Measurements from ENCODE around the gene HSD11B2.

The HSD11B2 gene

DNA sequence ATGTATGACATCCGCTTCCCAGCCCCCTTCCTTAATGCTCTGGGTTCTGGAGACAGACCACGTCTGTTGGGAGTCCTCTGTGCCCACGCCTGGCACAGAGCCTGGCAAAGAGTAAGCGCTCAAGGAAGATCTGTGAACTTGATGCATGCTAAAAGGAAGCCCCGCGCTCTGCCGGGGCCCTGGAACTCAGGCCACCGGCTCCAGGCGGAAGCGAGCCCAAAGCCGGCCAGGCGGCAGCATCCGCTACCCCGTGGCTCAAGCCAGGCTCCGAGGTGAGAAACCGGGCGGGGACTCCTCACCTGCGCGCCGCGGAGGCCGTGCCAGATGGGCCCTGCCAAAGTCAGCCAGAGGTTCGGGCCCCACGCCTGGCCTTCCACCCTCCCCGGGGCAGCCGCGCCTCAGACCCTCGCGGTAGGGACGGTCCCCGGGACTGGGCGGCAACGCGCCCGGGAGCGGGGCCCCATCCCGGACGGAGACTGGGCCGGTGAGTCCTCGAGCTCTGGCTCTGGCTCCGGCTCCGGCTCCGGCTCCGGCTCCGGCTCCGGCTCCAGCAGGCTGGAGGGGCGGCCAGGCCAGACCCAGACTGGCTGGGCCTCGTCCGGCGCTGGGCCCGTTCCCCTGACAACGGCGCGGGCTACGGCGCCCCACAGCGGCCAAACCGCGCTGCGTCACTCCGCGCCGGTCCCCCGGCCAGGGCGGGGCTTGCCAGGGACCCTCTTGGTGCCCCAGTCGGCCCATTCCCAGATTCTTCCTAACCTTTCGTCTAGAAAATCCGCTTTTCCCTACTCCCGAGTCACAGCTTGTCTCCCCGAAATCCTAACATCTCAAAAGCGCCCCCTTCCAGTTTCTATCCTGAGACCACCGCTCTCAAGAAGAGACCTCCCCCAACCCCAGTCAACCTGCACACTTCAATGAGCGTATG, 14.8 kb upstream of the HSD11B2 start, which contains the start of gene ZDHHC1 (continued):
- TF ChIP-seq ZNF132 (tag by site-specific recombination; IDR thresholded peaks at IDR 0.05; ENCODE audit: borderline replicate concordance) (no peak), KLF9 (tag by site-specific recombination; IDR thresholded peaks at IDR 0.05; ENCODE audit: low read depth) (peak; percentile 50), WT1 (tag by site-specific recombination; IDR thresholded peaks at IDR 0.05) (no peak), KLF1 (tag by site-specific recombination; IDR thresholded peaks at IDR 0.05) (peak; percentile 17), ZNF660 (tag by site-specific recombination; IDR thresholded peaks at IDR 0.05) (peak; percentile 85), ZNF514 (tag by site-specific recombination; IDR thresholded peaks at IDR 0.05) (no peak), KLF10 (tag by site-specific recombination; IDR thresholded peaks at IDR 0.05) (no peak), ZNF10 (tag by site-specific recombination; IDR thresholded peaks at IDR 0.05) (peak; percentile 27; the same call in 1 of the 2 replicates), ZNF140 (tag by site-specific recombination; IDR thresholded peaks at IDR 0.05) (no peak), KLF16 (tag by site-specific recombination; IDR thresholded peaks at IDR 0.05) (0 out of 2 replicates have a peak, but pooled peaks have one; percentile 65), ZSCAN30 (tag by site-specific recombination; IDR thresholded peaks at IDR 0.05) (peak; percentile 93), ZBTB8A (tag by site-specific recombination; IDR thresholded peaks at IDR 0.05) (peak; percentile 47; the same call in 1 of the 2 replicates), ZNF121 (tag by site-specific recombination; IDR thresholded peaks at IDR 0.05) (0 out of 2 replicates have a peak, but pooled peaks have one; percentile 29), ZNF561 (tag by site-specific recombination; IDR thresholded peaks at IDR 0.05; ENCODE audit: borderline replicate concordance) (0 out of 2 replicates have a peak, but pooled peaks have one; percentile 83), GLIS1 (tag by site-specific recombination; IDR thresholded peaks at IDR 0.05) (0 out of 2 replicates have a peak, but pooled peaks have one; percentile 9), SP3 (tag by site-specific recombination; IDR thresholded peaks at IDR 0.05) (0 out of 2 replicates have a peak, but pooled peaks have one; percentile 8), ZBTB7A (tag by site-specific recombination; IDR thresholded peaks at IDR 0.05; ENCODE audit: low read depth) (no peak; the same call in 1 of the 2 replicates), ZNF473 (tag by site-specific recombination; IDR thresholded peaks at IDR 0.05) (no peak)
- TF ChIP-seq, protein P1, sequence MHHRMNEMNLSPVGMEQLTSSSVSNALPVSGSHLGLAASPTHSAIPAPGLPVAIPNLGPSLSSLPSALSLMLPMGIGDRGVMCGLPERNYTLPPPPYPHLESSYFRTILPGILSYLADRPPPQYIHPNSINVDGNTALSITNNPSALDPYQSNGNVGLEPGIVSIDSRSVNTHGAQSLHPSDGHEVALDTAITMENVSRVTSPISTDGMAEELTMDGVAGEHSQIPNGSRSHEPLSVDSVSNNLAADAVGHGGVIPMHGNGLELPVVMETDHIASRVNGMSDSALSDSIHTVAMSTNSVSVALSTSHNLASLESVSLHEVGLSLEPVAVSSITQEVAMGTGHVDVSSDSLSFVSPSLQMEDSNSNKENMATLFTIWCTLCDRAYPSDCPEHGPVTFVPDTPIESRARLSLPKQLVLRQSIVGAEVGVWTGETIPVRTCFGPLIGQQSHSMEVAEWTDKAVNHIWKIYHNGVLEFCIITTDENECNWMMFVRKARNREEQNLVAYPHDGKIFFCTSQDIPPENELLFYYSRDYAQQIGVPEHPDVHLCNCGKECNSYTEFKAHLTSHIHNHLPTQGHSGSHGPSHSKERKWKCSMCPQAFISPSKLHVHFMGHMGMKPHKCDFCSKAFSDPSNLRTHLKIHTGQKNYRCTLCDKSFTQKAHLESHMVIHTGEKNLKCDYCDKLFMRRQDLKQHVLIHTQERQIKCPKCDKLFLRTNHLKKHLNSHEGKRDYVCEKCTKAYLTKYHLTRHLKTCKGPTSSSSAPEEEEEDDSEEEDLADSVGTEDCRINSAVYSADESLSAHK (tag by site-specific recombination; IDR thresholded peaks at IDR 0.05), result no peak
- TF ChIP-seq, protein P2, sequence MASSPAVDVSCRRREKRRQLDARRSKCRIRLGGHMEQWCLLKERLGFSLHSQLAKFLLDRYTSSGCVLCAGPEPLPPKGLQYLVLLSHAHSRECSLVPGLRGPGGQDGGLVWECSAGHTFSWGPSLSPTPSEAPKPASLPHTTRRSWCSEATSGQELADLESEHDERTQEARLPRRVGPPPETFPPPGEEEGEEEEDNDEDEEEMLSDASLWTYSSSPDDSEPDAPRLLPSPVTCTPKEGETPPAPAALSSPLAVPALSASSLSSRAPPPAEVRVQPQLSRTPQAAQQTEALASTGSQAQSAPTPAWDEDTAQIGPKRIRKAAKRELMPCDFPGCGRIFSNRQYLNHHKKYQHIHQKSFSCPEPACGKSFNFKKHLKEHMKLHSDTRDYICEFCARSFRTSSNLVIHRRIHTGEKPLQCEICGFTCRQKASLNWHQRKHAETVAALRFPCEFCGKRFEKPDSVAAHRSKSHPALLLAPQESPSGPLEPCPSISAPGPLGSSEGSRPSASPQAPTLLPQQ (tag by site-specific recombination; IDR thresholded peaks at IDR 0.05), result peak; percentile 92
- TF ChIP-seq, protein P3, sequence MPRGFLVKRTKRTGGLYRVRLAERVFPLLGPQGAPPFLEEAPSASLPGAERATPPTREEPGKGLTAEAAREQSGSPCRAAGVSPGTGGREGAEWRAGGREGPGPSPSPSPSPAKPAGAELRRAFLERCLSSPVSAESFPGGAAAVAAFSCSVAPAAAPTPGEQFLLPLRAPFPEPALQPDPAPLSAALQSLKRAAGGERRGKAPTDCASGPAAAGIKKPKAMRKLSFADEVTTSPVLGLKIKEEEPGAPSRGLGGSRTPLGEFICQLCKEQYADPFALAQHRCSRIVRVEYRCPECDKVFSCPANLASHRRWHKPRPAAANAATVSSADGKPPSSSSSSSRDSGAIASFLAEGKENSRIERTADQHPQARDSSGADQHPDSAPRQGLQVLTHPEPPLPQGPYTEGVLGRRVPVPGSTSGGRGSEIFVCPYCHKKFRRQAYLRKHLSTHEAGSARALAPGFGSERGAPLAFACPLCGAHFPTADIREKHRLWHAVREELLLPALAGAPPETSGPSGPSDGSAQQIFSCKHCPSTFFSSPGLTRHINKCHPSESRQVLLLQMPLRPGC (tag by site-specific recombination; IDR thresholded peaks at IDR 0.05), result no peak
- TF ChIP-seq, protein P4, sequence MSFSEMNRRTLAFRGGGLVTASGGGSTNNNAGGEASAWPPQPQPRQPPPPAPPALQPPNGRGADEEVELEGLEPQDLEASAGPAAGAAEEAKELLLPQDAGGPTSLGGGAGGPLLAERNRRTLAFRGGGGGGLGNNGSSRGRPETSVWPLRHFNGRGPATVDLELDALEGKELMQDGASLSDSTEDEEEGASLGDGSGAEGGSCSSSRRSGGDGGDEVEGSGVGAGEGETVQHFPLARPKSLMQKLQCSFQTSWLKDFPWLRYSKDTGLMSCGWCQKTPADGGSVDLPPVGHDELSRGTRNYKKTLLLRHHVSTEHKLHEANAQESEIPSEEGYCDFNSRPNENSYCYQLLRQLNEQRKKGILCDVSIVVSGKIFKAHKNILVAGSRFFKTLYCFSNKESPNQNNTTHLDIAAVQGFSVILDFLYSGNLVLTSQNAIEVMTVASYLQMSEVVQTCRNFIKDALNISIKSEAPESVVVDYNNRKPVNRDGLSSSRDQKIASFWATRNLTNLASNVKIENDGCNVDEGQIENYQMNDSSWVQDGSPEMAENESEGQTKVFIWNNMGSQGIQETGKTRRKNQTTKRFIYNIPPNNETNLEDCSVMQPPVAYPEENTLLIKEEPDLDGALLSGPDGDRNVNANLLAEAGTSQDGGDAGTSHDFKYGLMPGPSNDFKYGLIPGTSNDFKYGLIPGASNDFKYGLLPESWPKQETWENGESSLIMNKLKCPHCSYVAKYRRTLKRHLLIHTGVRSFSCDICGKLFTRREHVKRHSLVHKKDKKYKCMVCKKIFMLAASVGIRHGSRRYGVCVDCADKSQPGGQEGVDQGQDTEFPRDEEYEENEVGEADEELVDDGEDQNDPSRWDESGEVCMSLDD (tag by site-specific recombination; IDR thresholded peaks at IDR 0.05), result no peak
- TF ChIP-seq, protein P5, sequence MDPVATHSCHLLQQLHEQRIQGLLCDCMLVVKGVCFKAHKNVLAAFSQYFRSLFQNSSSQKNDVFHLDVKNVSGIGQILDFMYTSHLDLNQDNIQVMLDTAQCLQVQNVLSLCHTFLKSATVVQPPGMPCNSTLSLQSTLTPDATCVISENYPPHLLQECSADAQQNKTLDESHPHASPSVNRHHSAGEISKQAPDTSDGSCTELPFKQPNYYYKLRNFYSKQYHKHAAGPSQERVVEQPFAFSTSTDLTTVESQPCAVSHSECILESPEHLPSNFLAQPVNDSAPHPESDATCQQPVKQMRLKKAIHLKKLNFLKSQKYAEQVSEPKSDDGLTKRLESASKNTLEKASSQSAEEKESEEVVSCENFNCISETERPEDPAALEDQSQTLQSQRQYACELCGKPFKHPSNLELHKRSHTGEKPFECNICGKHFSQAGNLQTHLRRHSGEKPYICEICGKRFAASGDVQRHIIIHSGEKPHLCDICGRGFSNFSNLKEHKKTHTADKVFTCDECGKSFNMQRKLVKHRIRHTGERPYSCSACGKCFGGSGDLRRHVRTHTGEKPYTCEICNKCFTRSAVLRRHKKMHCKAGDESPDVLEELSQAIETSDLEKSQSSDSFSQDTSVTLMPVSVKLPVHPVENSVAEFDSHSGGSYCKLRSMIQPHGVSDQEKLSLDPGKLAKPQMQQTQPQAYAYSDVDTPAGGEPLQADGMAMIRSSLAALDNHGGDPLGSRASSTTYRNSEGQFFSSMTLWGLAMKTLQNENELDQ (tag by site-specific recombination; IDR thresholded peaks at IDR 0.05; ENCODE audit: low read depth), result no peak

Data from HEK293 (cell line).